ENCODE data around the gene TBC1D2B.
A peak's percentile ranks its signal among the peaks of the same experiment; 100 is the strongest.

Gene TBC1D2B

GRCh38 chr15:78093242-78094020 lies 15.9 kb upstream of the TBC1D2B start:
- no peak for ATAC-seq

- ATAC-seq: no peak
Measured at GRCh38 chr15:78092261-78093041, 14.9 kb upstream of the TBC1D2B start, which contains the start of gene SH2D7. Gene SH2D7 (plus strand): TSS chr15:78092561. CDS start chr15:78092585, 24 bp downstream.

- ATAC-seq: no peak
Measured at GRCh38 chr15:78090422-78091063, 13.0 kb upstream of the TBC1D2B start.

GRCh38 chr15:78088773-78089080 lies 11.2 kb upstream of the TBC1D2B start:
- ATAC-seq: no peak

- no peak for ATAC-seq
Measured at GRCh38 chr15:78087951-78088772, 10.7 kb upstream of the TBC1D2B start.

- ATAC-seq: no peak
Measured at GRCh38 chr15:78085928-78086327, 8.4 kb upstream of the TBC1D2B start.

- ATAC-seq: no peak
Measured at GRCh38 chr15:78084449-78084750, 6.9 kb upstream of the TBC1D2B start.

- no peak for ATAC-seq
Measured at GRCh38 chr15:78083687-78084448, 6.4 kb upstream of the TBC1D2B start.

GRCh38 chr15:78083186-78083585 lies 5.7 kb upstream of the TBC1D2B start:
- no peak for ATAC-seq

GRCh38 chr15:78082743-78083110 lies 5.2 kb upstream of the TBC1D2B start:
- no peak for ATAC-seq

GRCh38 chr15:78082106-78082742 lies 4.7 kb upstream of the TBC1D2B start:
- ATAC-seq: no peak

GRCh38 chr15:78080088-78080460 lies 2.6 kb upstream of the TBC1D2B start:
- ATAC-seq: no peak

GRCh38 chr15:78079298-78080087 lies 2.0 kb upstream of the TBC1D2B start:
- no peak for ATAC-seq

- peak; percentile 11 to 23 for ATAC-seq
Measured at GRCh38 chr15:78077871-78078210, 330 bp upstream of the TBC1D2B start.

GRCh38 chr15:78076231-78077052 lies 1.1 kb downstream of the TBC1D2B start:
- ATAC-seq: peak; percentile 5 to 6

GRCh38 chr15:78075490-78076230 lies 1.9 kb downstream of the TBC1D2B start:
- ATAC-seq: no peak

- ATAC-seq: no peak
Measured at GRCh38 chr15:78073046-78073787, 4.3 kb downstream of the TBC1D2B start.

GRCh38 chr15:78072080-78072892 lies 5.2 kb downstream of the TBC1D2B start:
- ATAC-seq: no peak
